DMS153 treated with DMSO at 0.1 percent for 48 hours (cell line): ENCODE measurements around the gene VEPH1.

Source experiments
- DNase-seq: peaks from one replicate; lab custom pipeline; 2025; ENCODE audit not compliant: unreplicated experiment; lab: John Stamatoyannopoulos, UW

Gene VEPH1

DNA sequence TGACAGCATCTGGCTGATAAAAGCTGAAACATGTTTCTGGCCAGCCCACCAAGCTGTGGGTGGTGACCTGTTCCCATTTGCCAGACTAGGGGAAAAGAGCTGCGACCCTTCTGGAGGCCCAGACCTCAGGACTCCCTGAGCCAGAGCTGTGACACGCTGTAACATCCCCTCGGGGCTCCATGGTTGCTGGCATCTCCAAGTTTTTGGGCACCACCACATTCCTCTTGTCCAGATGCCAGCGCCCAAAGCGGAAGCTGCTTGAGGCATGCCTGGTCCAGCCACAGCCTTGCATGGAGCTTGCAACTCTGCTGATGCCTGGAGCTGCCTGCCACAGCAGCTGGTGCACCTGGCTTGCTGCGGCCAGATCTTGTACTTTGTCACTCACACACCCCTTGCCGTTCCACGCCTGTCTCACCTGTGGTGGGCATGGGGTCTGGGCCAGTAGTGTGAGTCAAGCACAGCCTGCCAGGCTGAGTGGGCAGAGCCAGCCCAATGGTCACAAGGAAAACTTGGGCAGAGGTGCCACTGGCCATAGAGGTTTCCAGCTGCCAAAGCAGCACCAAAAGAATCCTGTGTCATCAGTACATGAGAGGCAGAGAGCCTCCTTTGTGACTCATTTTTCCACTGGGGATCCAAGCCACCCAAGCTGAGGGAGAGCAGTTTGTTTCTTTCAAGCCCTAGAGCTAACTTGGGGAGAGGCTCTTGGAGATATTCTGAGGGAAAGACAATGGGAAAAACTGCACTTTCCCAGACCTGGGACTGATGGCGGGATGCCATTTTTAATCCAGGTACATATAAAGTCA lies 112.3 kb downstream of the VEPH1 start:
- no peak for DNase-seq

DNA sequence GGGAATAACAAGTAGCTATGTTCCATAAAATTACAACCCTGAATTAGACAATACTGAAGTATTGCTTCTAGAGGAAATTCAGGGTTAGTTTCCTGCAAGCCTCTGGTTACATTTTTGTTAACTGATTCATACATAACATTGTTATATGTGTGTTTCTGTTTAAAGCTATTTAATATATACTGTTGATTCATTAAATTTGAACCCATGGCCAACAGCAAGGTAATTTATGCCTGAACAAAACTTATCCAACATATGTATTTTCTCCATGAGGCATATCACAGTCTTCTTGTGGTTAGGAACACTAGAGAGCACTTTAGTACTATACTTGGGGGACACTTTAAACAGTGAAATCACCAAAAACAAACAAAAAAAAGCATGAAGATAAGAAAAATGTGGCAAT lies 114.2 kb downstream of the VEPH1 start:
- DNase-seq, result no peak

DNA sequence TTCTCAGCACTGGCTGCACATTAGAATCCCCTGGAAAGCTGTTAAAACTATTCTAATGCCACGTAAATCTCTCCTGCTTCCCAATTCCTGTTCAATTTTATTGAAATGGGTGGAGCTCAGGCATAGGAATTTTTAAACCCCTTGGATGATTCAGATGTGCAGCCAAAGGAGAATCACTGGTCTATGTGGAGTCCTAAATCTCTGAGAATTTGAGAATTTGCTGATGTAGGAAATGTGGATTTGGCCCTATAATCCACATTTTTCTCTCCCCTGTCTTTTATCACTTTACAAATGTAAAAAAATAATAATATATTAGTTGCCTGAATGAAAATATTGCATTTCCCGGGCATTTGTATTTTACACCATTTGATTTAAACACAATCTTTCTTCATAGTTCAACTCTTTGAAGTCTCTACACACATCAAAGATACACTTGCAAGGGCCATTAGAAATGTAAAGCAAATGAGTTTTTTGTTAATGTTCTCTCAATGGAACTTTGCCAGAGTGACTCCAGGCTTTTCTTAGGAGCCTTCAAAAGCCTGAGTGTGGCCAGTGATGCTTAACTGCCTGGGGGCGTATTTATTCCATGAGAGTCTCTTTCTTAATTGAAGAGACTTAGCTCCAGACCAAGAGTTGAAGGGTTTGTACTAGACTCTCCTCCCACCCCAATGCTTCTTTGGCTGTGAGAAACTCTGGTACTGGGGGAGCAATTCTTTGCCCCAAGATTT lies 115.3 kb downstream of the VEPH1 start:
- no peak for DNase-seq

DNA sequence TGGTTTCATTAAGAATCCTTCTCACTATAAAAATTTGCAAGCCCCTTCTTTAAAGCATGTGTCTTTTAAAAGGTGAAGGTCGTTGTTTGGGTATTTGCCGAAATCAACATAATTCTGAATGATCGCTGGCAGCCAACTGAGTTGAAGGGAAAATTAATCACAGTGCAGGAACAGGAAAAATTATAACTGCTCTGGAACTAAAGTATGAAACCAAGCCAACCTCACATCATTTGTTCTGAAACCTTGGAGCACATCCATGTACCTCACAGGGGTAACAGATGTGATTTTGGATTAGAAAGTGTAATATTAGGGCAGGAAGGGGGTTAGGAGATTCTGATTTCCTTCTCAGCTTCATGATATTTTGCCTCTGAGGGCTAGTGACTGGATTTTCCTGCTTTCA lies 118.7 kb downstream of the VEPH1 start:
- DNase-seq, result no peak

DNA sequence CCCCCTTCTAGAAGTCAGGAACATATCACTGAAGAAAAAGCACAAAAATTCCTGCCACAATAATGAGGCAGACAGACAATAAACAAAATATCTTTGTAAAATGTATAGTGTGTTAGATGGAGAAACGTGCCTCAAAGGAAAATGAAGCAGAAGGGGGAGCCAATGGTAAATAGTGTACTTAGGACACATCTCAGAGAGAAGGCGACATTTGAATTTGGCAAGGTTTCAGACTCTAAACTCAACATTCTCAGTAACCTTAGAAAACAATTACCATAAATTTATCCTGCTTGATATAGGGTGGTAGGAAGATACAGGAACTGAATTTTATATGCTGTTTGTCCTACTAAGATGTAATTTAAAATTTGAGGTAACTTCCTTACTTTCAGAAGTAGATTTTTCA lies 119.2 kb downstream of the VEPH1 start:
- no peak for DNase-seq

DNA sequence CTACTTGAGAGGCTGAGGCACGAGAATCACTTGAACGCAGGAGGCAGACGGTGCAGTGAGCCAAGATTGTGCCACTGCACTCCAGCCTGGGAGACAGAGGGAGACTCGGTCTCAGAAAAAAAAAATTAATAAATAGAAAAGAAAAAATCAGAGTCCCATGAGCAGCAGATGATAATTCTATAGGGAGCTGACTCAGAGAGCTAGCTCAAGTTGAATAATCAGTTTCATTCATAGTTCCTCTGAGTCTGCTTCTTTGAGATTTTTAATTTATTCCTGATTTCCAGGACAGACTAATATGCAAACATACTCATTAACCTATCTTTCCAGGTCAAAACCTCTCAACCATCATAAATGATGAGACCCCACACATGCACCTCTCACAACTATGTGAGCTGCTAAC lies 121.6 kb downstream of the VEPH1 start:
- DNase-seq, result no peak

DNA sequence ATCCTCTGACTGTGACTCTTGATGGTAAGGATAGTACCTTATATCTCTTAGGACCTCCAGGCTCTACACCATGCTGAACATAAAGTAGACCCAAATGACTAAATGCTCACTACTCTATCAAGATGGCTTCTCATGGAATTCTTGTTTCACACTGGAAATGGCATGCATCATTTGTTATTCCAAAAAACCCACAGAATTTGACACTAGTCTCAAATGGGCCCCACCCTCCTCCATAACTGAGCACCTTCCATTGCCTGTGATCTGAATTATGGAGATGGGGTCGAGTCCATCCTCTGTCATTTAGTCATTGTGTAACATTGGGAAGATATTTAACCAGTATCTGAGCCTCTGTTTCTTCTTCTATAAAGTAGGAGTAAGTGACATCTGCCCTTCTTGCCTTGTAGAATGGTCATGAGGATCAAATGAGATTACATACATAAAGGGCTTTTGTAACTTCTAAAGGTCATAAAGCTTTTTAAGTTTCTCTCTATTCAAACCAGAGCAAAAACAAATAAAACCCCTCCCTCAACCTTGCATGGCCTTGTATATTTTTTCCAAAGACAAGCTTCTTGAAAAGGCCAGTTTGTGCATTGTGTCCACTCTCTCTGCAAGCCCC lies 123.6 kb downstream of the VEPH1 start:
- no peak for DNase-seq

DNA sequence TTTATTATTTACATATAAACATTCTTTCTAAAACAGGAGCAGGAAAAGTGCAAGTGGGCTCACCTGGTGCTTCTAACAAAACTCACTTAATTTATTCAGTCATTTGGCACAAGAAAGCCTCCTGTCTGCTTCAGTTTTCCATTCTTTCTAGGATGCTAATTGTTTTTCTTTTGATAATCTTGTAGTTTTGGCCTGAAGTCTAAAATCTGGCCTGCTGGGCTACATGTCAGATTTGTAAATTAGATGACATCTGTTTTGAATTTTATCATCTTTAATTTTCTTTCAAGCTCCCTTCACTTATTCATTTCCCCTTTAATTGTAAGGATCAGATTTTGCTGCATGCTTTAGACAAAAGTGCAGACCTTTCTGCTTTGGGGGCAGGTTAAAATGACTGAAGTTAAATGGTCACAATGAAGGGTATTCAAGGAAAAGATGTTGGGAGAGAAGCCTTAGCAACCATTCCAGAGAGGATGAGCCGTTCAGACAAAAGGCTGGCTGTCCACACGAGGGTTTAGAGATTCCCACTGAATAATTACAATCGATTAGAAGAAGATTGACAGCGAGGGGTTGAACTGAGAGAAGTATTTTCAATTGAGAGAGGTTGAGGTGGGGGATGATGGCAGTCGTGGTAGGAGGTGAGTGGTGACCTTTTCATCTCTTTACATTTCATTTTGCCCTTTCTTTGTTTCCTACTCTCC lies 126.5 kb downstream of the VEPH1 start:
- no peak for DNase-seq

DNA sequence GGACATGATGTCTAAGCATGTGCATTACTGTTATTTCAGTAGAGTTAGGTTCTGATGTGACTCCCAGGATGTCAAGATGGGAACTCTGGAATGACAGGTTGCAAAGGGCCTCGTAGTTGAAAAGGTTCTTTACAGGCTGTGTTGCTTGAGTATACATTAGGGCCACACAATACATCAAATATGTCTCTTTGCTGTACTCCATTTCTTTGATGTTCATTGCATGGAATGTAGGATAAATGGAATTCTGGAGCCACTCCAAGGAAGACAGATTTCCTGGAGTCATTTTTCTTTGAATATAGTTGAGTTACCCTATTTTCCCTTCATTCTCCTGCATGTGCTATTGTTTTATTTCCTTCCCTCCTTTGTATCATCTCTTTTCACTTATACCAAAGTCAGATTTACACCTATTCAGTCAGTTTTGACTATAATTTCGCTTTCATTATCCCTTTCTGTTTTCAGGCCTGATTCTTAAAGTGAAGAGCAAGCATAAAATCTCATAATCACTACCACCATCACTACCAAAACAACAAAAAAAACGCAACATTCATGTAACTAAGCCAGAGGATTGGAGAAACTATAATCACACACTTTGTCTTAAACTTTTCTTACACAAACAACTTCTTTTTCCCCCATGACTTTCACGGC lies 127.8 kb downstream of the VEPH1 start:
- no peak for DNase-seq

DNA sequence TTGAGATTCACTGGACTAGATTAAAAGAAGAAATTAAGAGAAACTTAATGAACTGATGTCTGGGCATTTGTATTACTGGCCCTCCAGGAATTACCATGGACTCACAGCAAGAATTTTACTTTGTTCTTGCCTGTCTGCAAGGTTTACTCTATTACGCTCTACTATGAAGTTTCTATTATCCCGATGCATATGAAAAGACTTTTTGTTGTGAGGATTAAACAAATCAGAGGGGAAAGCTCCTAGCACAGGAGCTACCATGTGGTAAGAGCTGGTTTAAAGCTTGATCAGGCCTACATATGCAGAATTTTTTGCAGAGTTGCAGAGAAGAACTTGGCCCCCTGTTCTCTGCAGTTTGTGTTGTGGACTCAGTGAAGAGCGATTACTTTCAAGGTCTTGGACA lies 128.3 kb downstream of the VEPH1 start:
- DNase-seq, result no peak

DNA sequence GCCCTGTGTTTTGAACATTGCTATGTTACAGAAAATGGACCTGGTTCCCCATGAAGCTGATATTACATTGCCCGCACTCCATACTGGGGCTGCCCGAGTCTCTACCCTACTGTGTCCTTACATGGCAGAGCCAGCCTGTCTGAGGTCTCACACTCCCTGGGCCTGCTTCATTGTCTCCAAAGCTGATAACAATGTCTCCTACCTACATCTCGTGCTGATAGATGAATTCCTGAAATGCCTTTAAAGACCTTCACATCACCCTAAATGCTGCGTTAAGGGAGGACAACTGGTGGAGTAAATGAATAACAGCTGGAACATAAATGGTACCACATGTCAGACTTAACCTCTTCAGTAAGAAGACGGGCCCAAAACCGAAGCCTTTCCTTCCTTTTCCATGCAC lies 129.4 kb downstream of the VEPH1 start:
- no peak for DNase-seq

DNA sequence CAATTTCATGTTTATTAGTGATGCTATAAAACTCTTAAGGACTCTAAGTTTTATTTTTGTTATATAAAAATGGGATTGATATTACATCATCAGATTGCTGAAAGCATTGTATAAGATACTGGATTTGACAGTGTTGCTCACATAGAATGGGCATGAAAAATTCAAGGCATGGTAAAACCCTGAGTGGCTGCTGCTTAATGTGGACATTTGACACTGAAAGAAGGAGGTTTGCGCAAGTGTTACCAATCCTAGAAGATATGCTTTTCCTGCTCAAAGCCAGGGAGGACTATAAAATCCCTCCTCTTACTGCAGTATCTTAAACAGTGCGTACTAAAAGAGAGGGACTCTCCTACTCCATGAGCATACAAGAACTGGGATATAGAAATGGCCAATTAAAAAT lies 132.3 kb downstream of the VEPH1 start:
- no peak for DNase-seq

DNA sequence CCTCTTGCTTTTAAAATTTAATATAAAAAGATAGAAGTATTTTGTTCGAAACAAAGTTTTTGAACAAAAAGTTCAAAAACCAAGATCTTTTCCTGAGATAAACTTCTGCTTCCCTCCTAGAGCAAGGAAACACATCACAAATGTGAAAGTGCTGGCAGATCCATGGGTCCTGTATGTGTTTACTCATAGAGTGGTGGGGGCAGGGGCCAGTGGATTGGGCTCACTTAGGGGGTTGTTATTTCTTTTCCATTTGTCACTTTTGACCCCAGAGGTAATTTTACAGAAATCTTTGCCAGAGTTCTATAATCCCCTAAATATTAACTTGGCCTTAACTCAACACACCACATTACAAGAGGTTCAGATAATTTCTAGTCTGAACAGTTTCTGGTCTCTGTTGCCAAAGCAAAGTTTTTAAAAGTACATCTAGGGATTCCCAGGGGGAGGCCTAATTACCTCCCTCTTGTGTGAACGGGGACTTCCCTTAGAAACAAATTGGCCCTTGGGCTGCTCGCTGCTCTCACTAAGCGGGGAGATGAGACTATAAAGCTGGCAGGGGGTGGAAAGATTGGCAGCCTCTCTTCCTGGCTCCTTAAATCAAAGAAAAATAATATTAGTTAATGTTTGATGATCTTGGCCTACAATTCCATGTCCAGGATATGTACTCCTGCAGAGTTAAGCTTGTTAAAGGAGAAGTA lies 133.3 kb downstream of the VEPH1 start:
- no peak for DNase-seq

DNA sequence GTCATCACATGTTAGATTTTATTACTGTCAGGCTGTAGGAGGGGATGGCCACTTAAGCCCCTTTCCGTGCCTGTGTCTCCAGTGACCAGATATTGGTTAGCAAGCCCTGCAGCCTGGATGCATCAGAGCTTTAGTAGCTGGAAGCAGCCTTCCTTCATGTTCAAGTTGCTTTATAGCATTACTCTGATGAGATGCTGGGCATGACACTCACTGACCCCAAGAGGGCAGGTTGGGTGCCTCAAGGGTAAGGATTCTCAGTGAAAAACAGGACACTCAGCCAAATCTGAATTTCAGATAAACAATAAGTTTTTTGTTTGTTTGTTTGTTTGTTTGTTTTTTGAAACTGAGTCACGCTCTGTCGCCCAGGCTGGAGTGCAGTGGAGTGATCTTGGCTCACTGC lies 135.0 kb downstream of the VEPH1 start:
- DNase-seq, result no peak

DNA sequence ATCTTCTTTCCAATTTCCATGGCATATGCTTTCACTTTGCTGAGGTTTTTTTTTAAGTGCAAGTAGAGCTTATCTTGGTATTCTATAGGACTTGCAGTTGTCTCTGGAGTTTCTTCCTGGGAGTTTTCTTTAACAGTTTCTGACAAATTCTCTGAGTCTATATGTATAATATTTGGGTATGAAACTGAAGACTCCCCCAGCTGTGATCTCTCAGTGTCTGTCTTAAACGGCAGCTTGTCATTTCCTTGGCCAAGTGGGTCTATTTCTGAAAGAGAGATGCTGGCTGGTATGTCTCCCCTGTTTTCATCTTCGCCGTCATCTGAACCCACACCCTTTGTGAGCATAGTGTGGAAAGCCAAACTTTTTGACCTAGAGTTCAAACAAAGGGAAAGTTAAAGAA lies 139.8 kb downstream of the VEPH1 start:
- DNase-seq, result no peak

DNA sequence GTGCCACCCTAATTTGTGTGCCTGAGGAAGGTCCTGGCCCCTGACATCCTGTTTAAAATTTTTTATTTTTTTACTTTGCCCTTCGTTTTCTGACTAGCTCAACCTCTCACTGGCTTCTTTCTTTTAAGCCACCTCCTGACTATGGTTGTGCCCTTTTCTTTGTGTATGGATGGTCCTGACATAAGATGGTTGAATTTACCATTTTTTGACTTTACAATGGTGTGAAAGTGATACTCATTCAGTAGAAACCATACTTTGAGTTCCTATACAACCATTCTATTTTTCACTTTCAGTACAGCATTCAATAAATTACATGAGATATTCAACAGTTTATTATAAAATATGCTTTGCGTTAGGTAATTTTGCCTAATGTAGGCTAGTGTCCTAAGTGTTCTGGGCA lies 140.9 kb downstream of the VEPH1 start:
- no peak for DNase-seq

DNA sequence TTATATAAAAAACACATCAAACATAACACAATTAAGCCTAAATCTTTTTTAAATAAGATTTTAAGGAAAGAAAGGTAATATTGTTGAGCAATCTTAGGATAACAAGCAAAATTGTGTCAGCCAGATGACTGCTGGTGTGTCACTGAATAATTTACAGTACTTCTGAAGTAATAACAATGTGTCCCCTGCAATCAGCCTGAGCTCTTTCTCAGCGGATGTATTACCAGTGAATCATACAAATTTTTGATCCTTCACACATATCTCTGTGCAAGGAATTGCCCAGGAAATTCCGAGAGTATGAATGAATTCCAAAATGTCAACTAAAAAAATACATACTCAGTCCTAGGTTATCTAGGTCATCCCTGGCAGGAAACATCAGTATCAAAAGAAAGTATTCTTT lies 143.2 kb downstream of the VEPH1 start:
- no peak for DNase-seq

DNA sequence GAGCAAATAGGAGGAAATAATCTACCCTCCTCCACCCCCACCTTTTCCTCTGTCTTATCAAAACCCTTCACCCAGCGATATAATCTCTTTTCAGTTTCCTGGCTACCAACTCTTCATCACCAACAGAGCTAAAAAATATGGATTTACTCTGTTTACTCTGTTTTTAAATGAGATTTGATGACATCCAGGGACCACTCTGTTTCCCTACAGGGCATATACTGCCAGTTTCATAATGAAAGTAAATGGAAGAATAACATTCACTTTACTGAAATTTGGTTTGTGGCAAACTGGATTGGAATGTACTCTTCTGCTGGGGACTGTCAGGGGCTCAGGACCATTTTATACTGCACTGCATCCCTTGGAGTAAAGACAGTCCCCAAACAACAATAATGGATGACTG lies 146.7 kb downstream of the VEPH1 start:
- DNase-seq, result no peak

DNA sequence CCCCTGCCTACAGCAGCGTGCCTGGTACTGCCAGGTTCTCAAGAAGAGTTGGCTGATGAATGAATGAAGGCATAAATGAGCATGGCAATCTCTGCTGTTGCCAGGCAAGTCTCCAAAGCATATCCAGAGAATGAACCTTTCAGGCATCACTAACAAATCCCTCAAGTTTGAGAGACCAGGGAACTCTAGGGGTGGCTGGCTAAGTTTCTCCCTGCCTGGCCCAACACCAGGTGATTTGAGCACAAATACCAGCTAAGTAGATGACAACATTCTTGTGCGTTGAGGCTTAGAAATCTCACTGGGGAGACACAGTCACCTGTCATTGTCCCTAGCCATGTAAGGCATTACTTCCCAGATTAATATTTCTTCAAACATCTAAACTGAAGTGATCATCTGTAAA lies 147.9 kb downstream of the VEPH1 start:
- no peak for DNase-seq

DNA sequence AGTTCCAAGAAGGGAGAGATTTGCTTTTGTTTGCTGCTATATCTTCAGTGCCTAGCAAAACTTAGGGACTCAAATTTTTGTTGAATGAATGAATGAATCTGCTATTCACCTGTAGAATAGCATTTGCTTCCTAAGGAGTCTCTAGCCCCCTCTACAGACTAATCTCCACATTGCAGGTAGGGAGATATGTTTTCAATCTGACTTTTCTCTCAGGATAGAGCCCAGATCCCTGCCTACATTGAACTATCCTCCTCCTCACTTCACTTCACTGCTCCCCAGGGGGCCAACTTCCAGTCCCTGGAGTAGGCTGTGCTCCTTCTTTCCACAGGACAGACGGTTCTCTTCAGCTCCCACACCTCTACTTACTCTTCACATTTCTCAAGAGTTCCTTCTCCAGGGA lies 148.5 kb downstream of the VEPH1 start:
- DNase-seq, result no peak

DNA sequence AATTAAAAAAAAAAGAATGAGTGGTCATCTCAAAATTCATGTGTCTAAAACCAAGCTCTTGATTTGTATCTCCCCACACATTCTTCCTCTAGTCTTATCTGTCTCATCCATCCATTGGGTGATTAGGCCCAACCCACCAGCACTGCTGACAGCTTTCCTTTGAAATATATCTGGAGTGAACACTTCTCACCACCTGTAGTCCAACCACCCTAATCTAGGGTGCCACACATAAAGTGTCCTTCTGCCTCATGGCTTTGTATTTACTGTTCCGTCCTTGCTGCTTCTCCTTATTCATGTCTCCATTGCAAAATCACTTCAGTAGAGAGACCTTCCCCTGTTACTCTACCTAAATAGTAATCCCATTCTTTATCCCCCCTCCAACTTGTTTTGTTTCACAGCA lies 149.0 kb downstream of the VEPH1 start:
- DNase-seq, result no peak
